ENCODE results near the gene HS6ST2.

Gene HS6ST2

DNA sequence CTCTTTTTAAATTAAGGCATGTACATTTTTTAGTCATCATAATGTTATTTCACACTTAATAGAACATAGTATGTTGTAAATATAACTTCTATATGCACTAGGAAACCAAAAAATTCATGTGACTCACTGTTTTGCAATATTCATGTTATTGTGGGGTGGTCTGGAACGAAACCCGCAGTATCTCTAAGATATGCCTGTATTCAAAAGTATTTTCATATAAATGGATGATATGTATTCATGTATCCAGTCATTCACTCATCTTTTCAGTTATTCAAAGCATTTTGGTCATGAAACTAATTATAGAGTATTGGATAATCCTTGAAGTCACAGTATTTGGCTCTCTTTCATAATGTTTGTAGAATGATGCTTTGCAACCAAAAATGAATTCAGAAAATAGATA, 168.1 kb downstream of the HS6ST2 start:
- Histone ChIP-seq H2BK120ac (ENCODE audit: low read depth, low read length) (no peak overlapping the region), H2AK5ac (ENCODE audit: low read depth, low read length) (no peak overlapping the region), H4K8ac (ENCODE audit: low read depth, low read length) (no peak overlapping the region), H3K27me3 (ENCODE audit: control insufficient read depth in 3 of 3, insufficient read depth in 3 of 3, low read depth in 1 of 3, low read length in 3 of 3) (no peaks in the 10 kb centered on the region), H3K36me3 (replicated peaks in 1 of 2; ENCODE audit: control insufficient read depth in 2 of 2, insufficient read depth in 2 of 2, low read length in 2 of 2) (no peaks in the 10 kb centered on the region), H3K27ac (replicated peaks; ENCODE audit: low read length) (no peak overlapping the region), H2BK15ac (ENCODE audit: low read length) (no peak overlapping the region), H3K4ac (ENCODE audit: low read length) (no peak overlapping the region), H2AFZ (ENCODE audit: low read length) (no peak overlapping the region), H2BK12ac (ENCODE audit: low read length) (no peak overlapping the region), H3K23ac (ENCODE audit: low read depth, low read length, poor library complexity) (no peak overlapping the region), H2BK5ac (ENCODE audit: low read length) (no peak overlapping the region), H3K18ac (ENCODE audit: low read length) (no peak overlapping the region), H3K9me3 (replicated peaks in 1 of 2; ENCODE audit: control insufficient read depth in 2 of 2, insufficient read depth in 1 of 2, low read depth in 1 of 2, low read length in 2 of 2) (no peaks in the 10 kb centered on the region), H3K79me1 (ENCODE audit: low read depth, low read length) (no peaks in the 10 kb centered on the region), H4K91ac (ENCODE audit: low read depth, low read length, poor library complexity) (no peak overlapping the region), H3K4me3 (ENCODE audit: low read length in 2 of 2) (no peak overlapping the region), H3K4me1 (ENCODE audit: control insufficient read depth in 2 of 2, insufficient read depth in 1 of 2, low read depth in 1 of 2, low read length in 2 of 2) (peaks cover 0 to 5% of the 10 kb centered on the region in 2 donors), H3K14ac (ENCODE audit: low read length) (no peak overlapping the region), H3K4me2 (ENCODE audit: insufficient read depth, low read length, poor library complexity, severe bottlenecking) (no peak overlapping the region), H3K9ac (ENCODE audit: low read depth, low read length, poor library complexity) (no peak overlapping the region)
- no CpG with 5 or more reads among the region's 2 CpGs for WGBS, 2 donors (ENCODE audit: extremely low coverage in 2 of 2, insufficient read length in 2 of 2, insufficient replicate concordance in 1 of 2)
- no peak for DNase-seq (ENCODE audit: low spot score)

DNA sequence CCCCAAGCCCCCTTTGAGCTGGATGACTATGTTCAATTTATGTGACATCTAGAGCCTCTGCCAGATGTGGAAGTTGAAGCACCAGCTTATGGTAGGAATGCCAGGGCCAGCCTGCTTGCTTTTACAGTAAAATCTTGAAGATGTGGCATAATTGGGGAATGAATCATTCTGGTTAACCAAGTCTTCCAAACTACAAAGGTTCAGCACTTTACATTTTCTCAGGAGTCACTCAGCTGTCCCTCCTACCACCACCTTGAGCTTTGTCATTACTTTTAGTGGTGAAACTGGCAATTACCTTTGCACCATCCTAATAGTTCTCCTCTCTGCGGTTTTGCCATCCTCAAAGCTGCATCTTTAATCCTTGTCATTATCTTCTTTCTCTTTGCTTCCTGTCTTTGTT, 172.2 kb downstream of the HS6ST2 start:
- no peak overlapping the region for H4K91ac ChIP-seq (ENCODE audit: low read depth, low read length, poor library complexity)
- H3K4me2 ChIP-seq (ENCODE audit: insufficient read depth, low read length, poor library complexity, severe bottlenecking) = no peak overlapping the region
- no peaks in the 10 kb centered on the region for H3K79me1 ChIP-seq (ENCODE audit: low read depth, low read length)
- H2AK5ac ChIP-seq (ENCODE audit: low read depth, low read length) = no peak overlapping the region
- DNase-seq (ENCODE audit: low spot score) = no peak
- H3K27ac ChIP-seq (replicated peaks; ENCODE audit: low read length) = no peak overlapping the region
- no peak overlapping the region for H2BK5ac ChIP-seq (ENCODE audit: low read length)
- H3K27me3 ChIP-seq (ENCODE audit: control insufficient read depth in 3 of 3, insufficient read depth in 3 of 3, low read depth in 1 of 3, low read length in 3 of 3) = no peaks in the 10 kb centered on the region
- H3K18ac ChIP-seq (ENCODE audit: low read length) = no peak overlapping the region
- H2BK15ac ChIP-seq (ENCODE audit: low read length) = no peak overlapping the region
- H3K23ac ChIP-seq (ENCODE audit: low read depth, low read length, poor library complexity) = no peak overlapping the region
- H3K36me3 ChIP-seq (replicated peaks in 1 of 2; ENCODE audit: control insufficient read depth in 2 of 2, insufficient read depth in 2 of 2, low read length in 2 of 2) = no peaks in the 10 kb centered on the region
- no peaks in the 10 kb centered on the region for H3K9me3 ChIP-seq (replicated peaks in 1 of 2; ENCODE audit: control insufficient read depth in 2 of 2, insufficient read depth in 1 of 2, low read depth in 1 of 2, low read length in 2 of 2)
- no peak overlapping the region for H4K8ac ChIP-seq (ENCODE audit: low read depth, low read length)
- H3K14ac ChIP-seq (ENCODE audit: low read length) = no peak overlapping the region
- no peak overlapping the region for H3K4me3 ChIP-seq (ENCODE audit: low read length in 2 of 2)
- no CpG with 5 or more reads among the region's 1 CpG for WGBS, 2 donors (ENCODE audit: extremely low coverage in 2 of 2, insufficient read length in 2 of 2, insufficient replicate concordance in 1 of 2)
- H3K4me1 ChIP-seq (ENCODE audit: control insufficient read depth in 2 of 2, insufficient read depth in 1 of 2, low read depth in 1 of 2, low read length in 2 of 2) = no peaks in the 10 kb centered on the region
- no peak overlapping the region for H3K4ac ChIP-seq (ENCODE audit: low read length)
- H2BK120ac ChIP-seq (ENCODE audit: low read depth, low read length) = no peak overlapping the region
- H2AFZ ChIP-seq (ENCODE audit: low read length) = no peak overlapping the region
- no peak overlapping the region for H2BK12ac ChIP-seq (ENCODE audit: low read length)
- H3K9ac ChIP-seq (ENCODE audit: low read depth, low read length, poor library complexity) = no peak overlapping the region

DNA sequence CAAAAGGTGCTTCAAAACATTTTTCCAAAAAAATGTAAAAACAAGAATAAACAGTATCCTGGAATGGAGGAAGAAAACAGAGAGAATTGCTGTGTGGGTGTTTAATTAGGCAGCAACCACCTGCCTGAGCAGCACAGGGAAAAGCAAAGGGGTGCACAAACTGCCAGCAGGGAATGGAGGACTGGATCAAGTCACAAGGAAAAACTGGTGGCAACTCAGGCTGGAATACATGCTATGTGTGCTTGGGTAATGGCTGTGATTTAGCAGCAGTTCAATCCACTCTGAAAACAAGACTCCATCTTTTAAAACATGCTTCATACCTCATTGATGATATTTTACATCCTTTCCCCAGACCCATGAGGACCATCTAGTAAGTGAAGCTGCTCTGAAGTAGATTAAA, 179.5 kb downstream of the HS6ST2 start:
- H3K23ac ChIP-seq (ENCODE audit: low read depth, low read length, poor library complexity) = no peak overlapping the region
- no peak overlapping the region for H3K4me2 ChIP-seq (ENCODE audit: insufficient read depth, low read length, poor library complexity, severe bottlenecking)
- no peak for DNase-seq (ENCODE audit: low spot score)
- no peak overlapping the region for H4K91ac ChIP-seq (ENCODE audit: low read depth, low read length, poor library complexity)
- no peak overlapping the region for H2BK15ac ChIP-seq (ENCODE audit: low read length)
- H3K18ac ChIP-seq (ENCODE audit: low read length) = no peak overlapping the region
- H3K4ac ChIP-seq (ENCODE audit: low read length) = no peak overlapping the region
- peak overlapping the region; percentile 61 for H3K27ac ChIP-seq (replicated peaks; ENCODE audit: low read length)
- H3K14ac ChIP-seq (ENCODE audit: low read length) = no peak overlapping the region
- no peak overlapping the region for H2AFZ ChIP-seq (ENCODE audit: low read length)
- H2BK12ac ChIP-seq (ENCODE audit: low read length) = no peak overlapping the region
- no peak overlapping the region for H4K8ac ChIP-seq (ENCODE audit: low read depth, low read length)
- no peaks in the 10 kb centered on the region for H3K36me3 ChIP-seq (replicated peaks in 1 of 2; ENCODE audit: control insufficient read depth in 2 of 2, insufficient read depth in 2 of 2, low read length in 2 of 2)
- no peaks in the 10 kb centered on the region for H3K27me3 ChIP-seq (ENCODE audit: control insufficient read depth in 3 of 3, insufficient read depth in 3 of 3, low read depth in 1 of 3, low read length in 3 of 3)
- H2BK120ac ChIP-seq (ENCODE audit: low read depth, low read length) = no peak overlapping the region
- no peaks in the 10 kb centered on the region for H3K79me1 ChIP-seq (ENCODE audit: low read depth, low read length)
- H3K9ac ChIP-seq (ENCODE audit: low read depth, low read length, poor library complexity) = no peak overlapping the region
- no peak overlapping the region for H2BK5ac ChIP-seq (ENCODE audit: low read length)
- H3K4me1 ChIP-seq (ENCODE audit: control insufficient read depth in 2 of 2, insufficient read depth in 1 of 2, low read depth in 1 of 2, low read length in 2 of 2) = peaks cover 0 to 7% of the 10 kb centered on the region in 2 donors
- no peak overlapping the region for H3K4me3 ChIP-seq (ENCODE audit: low read length in 2 of 2)
- H3K9me3 ChIP-seq (replicated peaks in 1 of 2; ENCODE audit: control insufficient read depth in 2 of 2, insufficient read depth in 1 of 2, low read depth in 1 of 2, low read length in 2 of 2) = no peaks in the 10 kb centered on the region
- H2AK5ac ChIP-seq (ENCODE audit: low read depth, low read length) = no peak overlapping the region

DNA sequence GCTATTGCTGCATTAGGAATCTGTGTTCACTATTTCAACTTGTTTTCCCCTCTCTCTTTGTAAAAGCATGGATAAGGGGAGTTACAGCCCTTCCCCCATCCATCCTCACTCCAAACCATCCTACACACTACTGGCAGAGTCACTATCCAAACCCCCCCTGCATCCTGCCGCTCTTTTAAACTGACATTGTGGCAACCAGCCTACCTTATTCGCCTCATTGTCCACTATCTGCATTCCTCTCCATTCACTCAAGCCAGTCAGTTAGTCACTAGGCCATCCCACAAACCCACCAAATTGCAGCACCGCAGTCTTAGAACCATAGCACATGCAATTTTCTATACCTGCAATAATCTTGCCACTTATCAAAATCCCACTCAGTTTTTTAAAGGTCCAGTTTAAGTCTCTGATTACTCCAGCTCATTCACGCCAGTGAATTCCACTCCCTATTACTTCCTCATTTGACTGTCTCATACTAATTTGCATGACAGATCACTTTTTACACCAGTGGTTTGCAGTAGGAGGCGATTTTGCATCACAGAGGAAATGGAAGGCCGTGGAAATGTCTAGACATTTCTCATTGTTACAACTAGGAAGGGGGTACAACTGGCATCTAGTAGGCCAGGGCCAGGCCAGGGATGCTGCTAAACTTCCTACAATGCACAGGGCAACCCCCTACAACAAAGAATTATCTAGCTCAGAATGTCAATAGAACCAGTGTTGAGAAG, 181.8 kb downstream of the HS6ST2 start:
- H3K79me1 ChIP-seq (ENCODE audit: low read depth, low read length) = no peaks in the 10 kb centered on the region
- no peak overlapping the region for H3K23ac ChIP-seq (ENCODE audit: low read depth, low read length, poor library complexity)
- H3K14ac ChIP-seq (ENCODE audit: low read length) = no peak overlapping the region
- H3K9ac ChIP-seq (ENCODE audit: low read depth, low read length, poor library complexity) = no peak overlapping the region
- H3K9me3 ChIP-seq (replicated peaks in 1 of 2; ENCODE audit: control insufficient read depth in 2 of 2, insufficient read depth in 1 of 2, low read depth in 1 of 2, low read length in 2 of 2) = no peaks in the 10 kb centered on the region
- H2AK5ac ChIP-seq (ENCODE audit: low read depth, low read length) = no peak overlapping the region
- no peak overlapping the region for H3K4me2 ChIP-seq (ENCODE audit: insufficient read depth, low read length, poor library complexity, severe bottlenecking)
- H2BK5ac ChIP-seq (ENCODE audit: low read length) = no peak overlapping the region
- H3K27ac ChIP-seq (replicated peaks; ENCODE audit: low read length) = peak overlapping the region; percentile 68
- H2BK15ac ChIP-seq (ENCODE audit: low read length) = no peak overlapping the region
- no peak overlapping the region for H2BK120ac ChIP-seq (ENCODE audit: low read depth, low read length)
- no peaks in the 10 kb centered on the region for H3K27me3 ChIP-seq (ENCODE audit: control insufficient read depth in 3 of 3, insufficient read depth in 3 of 3, low read depth in 1 of 3, low read length in 3 of 3)
- H4K8ac ChIP-seq (ENCODE audit: low read depth, low read length) = no peak overlapping the region
- no peaks in the 10 kb centered on the region for H3K36me3 ChIP-seq (replicated peaks in 1 of 2; ENCODE audit: control insufficient read depth in 2 of 2, insufficient read depth in 2 of 2, low read length in 2 of 2)
- no peak for DNase-seq (ENCODE audit: low spot score)
- no peak overlapping the region for H2AFZ ChIP-seq (ENCODE audit: low read length)
- no peak overlapping the region for H3K18ac ChIP-seq (ENCODE audit: low read length)
- WGBS, 2 donors (ENCODE audit: extremely low coverage in 2 of 2, insufficient read length in 2 of 2, insufficient replicate concordance in 1 of 2) = no CpG with 5 or more reads among the region's 6 CpGs
- no peak overlapping the region for H3K4ac ChIP-seq (ENCODE audit: low read length)
- H3K4me1 ChIP-seq (ENCODE audit: control insufficient read depth in 2 of 2, insufficient read depth in 1 of 2, low read depth in 1 of 2, low read length in 2 of 2) = peaks cover 0 to 7% of the 10 kb centered on the region in 2 donors
- no peak overlapping the region for H2BK12ac ChIP-seq (ENCODE audit: low read length)
- H4K91ac ChIP-seq (ENCODE audit: low read depth, low read length, poor library complexity) = no peak overlapping the region
- no peak overlapping the region for H3K4me3 ChIP-seq (ENCODE audit: low read length in 2 of 2)

All from neuronal stem cell (in vitro differentiated cells).